ENCODE data around the gene CCR6.
"Not testable (repeated sequence)": the region's sequence is repeated elsewhere in the genome, so short reads cannot be mapped to it uniquely, and the experiment has no call there.

CCR6 gene

DNA sequence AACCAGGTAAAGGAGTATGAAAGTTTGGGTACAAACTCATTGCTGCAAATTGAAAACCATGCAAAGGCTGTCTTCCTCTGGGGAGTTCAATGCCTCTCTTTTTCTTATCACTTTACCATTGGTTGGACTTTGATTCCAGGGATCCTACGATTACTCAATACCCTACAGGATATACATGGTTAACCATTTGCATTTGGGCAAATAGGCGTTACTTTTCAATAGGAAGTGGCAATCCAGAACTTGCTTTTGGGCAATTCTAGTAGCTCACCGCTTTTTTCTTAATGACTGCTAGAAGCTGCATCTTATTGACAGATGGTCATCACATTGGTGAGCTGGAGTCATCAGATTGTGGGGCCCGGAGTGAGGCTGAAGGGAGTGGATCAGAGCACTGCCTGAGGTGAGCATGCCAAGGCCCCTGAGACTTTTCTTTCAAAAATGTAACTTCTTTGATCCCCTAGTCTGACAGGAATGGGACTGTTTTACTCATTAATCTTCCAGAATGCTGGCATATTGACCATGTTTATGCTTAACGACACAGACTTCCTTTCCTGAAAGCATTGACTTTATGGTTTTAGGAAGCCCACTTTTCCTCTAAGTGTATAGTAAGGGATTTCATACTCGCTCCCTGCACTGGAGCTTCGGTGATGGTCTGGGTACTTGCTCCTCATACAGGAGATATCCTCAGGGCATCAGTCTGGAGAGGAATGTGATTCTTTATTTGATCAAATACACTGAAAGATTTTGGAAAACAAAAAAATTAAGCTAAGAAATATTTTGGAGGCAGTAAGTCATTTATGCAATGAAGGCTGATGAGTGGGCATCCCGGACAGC lies at the start of gene CCR6:
CCR6 (plus strand) TSS at position 270 of the 831 bp plus-strand sequence. CDS start 13,039 bp downstream, outside the sequence.
- DNase-seq (ENCODE audit: low read depth): no peak

- no peak for DNase-seq (ENCODE audit: low read depth)
Observed at GRCh38 chr6:167073679-167074274, 49.1 kb upstream of the CCR6 start.

DNA sequence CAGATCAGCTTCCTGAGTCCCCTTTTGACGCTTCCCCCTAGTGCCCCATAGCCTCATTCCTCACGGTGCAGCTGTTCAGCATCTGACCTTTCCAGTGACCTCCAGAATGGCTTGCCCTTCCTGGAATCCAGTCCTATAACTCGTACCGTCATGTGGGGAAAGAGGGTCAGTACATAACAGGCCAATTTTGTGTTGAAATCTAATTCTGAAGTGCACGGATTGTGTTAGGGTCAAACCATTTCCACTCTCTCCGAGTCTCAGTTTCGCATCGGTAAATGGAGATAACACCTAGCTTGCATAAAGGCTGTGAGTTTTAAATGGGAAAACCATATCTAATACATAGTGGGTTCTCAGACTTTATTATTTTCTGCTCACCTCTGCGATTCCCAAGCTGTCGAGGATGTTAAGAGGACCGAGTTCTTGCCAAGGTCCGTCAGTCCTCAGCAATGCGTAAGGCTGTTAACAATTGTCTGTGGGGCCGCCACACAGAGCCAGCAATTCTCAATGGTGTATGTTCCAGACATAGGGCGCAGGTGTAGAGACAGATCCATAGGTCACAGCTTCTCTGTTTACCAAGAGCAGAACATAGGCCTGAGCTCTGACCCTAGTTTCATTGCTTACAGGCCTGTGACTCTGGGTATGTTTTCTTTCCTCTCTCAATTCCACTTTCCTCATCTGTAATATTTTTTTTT lies 45.5 kb upstream of the CCR6 start:
- DNase-seq (ENCODE audit: low read depth): no peak

DNA sequence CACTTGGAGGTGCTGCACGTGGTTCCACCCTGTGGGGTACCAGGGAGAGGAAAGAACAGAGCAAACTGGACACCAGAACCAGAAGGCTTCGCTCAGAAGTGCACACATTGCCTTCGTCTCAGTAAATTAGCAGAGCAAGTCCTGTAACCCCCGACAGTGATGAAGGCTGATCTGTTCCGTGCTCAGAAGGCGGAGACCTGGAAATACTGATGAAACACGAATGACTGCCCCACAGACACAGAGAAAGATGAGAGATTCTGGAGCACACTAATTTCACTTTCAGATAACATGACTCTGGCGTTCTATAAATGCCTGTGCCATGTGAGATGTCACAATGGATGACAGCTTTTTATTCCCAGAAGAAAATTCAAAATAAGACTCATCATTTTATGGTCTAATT lies 44.2 kb upstream of the CCR6 start:
- no peak for DNase-seq (ENCODE audit: low read depth)

- peak; percentile 35 for DNase-seq (ENCODE audit: low read depth)
Observed at GRCh38 chr6:167079853-167080297, 43.0 kb upstream of the CCR6 start.

DNA sequence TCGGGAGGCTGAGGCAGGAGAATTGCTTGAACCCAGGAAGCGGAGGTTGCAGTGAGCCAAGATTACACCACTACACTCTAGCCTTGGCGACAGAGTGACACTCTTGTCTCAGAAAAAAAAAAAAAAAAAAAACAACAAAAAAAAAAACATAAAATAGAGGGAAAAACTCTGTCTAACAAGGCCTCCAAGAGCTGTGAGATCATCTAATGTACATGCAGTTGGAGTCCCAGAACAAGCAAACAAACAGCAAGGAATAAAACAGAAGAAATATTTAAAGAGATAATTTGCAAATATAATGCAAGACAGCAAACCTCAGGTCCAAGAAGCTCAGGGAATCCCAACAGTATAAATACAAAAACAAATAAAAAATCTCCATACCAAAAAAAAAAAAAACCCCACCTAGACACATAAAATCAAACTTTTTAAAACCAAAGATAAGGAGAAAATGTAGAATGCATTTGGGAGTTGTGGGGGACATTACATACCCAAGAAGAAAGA lies 35.0 kb upstream of the CCR6 start:
- no peak for DNase-seq (ENCODE audit: low read depth)

GRCh38 chr6:167088741-167089140 lies 34.2 kb upstream of the CCR6 start:
- DNase-seq (ENCODE audit: low read depth): not testable (repeated sequence)

DNA sequence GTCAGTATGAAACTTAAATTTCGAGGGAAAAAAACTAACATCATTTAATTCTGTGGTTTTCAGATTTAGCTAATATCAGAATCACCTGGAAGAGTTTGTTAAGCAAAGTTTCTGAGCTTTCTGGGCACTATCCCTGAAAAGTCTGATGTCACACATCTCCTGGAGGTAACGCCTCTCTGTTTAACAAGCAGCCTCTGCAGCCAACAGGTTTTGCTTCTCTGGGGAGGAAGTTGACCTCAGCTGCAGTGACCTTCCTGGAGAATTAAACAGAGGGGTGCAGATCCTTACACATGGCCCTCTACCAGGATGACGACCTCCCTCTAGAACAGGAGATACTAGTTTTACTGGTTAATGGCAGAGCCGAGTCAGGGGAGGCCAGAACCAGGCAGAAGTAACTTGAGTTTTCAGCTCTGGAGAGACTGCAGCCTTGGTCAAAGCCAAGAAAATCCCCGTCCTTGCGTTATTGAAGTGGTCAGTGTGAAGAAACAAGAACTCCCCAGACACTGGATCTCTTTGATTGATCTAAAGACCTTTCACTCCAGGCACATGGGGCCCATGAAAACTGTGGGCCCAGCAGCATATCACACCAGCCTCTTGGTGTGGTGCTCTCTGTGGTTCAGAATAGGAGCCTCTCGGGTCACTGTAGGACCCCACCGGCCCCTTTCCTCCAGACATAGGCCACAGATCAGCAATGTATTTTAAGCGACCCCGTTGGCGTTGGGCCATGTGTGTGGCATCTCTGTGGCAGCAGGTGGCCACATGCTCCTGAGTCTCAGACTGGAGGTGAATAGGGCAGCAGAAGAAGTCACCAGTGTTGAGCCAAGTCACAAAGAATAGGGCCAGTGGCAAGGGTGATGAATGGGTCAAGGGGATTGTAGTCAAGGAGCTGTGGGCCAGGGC lies 33.4 kb upstream of the CCR6 start:
- DNase-seq (ENCODE audit: low read depth): no peak

DNA sequence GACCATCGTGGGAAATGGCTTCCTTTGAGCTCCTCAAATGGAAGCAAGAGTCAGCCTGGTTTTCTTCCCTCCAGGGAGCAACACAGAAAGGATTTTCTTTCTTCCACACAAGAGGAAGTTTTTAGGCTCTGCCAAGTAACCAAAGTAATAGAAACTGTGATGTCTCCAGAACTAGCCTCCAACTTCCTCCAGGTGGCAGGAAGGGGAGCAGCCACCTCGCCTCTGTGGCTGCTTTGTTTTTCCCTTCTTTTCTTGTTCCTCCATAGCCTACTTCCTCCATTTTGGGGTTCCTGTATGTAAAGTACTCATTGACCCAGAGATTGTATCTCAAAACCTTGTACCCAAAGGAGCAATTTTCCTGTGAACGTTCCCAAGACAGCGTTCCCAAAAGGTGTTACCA lies 32.7 kb upstream of the CCR6 start:
- DNase-seq (ENCODE audit: low read depth): no peak

GRCh38 chr6:167091026-167091804 lies 31.7 kb upstream of the CCR6 start:
- no peak for DNase-seq (ENCODE audit: low read depth)

GRCh38 chr6:167091805-167092107 lies 31.1 kb upstream of the CCR6 start:
- DNase-seq (ENCODE audit: low read depth): no peak

DNA sequence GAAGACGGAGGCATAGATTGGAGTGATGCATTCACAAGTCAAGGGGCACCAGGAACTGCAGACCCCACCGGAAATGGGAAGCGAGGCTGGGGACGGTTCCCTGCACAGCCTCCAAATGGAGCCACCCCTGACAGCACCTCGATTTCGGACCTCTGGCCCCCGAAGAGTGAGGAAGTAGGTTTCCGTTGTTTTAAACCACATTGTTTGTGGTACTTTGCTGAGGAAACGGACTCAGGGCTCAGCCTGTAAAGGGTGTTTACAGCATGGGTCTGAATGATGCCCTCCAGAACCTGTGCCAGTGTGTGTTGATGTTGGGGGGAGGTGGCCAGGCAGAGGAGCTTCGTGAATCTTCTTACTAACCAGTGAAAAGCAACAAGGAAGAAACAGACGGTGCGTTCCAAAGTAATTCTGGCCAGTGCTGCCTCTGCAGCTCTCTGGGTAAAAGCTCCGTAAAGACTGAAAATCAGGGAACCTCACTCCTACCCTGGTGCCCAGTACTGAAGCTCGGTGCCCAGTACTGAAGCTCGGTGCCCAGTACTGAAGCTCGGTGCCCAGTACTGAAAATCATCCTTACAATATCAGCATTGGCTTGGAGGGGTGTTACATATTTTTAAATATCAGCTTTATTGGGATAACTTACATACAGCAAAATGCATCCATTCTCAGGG lies 30.1 kb upstream of the CCR6 start:
- DNase-seq (ENCODE audit: low read depth): no peak

DNA sequence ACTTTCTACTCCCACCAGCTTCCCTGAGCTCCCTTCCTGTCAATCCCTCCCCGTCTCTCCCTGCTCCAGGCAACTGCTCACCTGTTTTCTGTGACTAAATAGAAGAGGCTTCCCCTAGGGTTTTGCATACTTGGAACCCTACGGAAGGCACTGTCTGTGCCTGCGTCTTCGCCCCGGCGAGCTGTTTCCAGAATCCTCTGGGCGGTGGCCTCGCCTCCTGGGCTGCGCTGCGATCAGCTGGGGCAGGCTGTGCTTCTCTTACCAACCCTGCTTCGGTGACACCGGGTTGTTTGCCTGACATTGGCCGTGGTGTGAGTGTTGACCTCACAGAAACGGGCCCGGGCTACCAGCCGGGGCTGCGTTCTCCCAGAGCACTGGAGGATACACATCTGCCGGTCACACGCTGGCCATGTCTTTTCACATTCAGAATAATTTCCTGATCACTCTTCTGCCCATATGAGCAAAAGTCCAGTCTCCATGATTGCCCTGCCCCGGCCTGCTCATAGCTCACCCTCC lies 29.4 kb upstream of the CCR6 start:
- DNase-seq (ENCODE audit: low read depth): no peak

GRCh38 chr6:167093922-167094432 lies 28.9 kb upstream of the CCR6 start:
- peak; percentile 76 for DNase-seq (ENCODE audit: low read depth)

DNA sequence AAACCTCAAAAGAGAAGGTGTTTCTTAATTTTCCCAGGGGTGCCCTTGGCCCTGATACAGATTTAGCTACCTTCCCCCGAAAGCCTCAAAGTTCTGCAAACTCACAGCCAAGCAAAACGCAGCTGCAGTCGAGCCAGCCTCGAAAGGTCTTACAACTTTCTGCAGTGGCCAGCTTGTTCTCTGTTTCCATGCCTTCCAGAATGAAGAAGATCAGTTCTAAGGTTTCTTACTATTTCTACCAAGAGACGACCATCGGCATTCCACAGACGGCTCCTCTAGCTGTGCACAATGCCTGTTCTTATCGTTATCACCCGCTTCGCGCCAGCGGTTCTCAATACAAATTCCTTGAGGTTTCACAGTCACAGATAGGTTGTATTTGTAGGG lies 28.5 kb upstream of the CCR6 start:
- no peak for DNase-seq (ENCODE audit: low read depth)

DNA sequence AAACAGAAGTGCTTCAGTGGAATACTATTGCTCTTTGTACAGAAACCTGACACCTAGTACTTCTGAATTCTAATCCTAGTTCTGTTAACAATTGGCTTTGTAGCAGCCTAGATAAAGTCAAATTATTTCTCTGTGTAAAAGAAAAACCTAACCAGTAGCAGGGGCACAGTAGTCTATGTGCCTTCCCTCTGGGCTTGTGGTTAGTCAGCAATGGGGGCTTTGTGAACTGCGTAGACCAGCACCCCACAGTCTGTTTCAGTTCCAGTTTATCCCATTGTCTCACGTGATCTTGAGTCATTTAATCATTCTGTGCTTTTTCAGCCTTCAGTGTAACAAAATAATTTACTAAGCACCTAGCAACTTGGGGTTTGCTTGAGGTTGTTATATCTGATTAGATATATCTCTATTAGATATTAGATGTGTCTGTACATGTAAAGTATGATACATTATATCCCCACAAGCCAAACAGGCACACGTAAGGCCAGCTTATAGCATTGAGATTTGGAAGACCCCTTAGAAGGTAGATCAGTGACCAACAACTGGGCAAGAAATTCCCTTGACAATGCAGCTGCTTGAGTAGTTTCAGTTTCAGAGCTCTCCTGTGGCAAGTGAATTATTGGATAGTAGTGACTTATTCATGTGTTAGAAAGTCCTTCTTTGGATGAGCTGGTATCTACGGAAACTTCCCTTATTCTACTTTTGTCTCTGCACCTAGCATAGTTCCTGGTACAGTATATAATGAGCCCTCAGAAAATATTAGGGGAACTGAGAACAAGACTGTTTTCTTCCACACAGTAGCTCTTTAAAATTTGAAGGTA lies 27.9 kb upstream of the CCR6 start:
- DNase-seq (ENCODE audit: low read depth): no peak

GRCh38 chr6:167095888-167096287 lies 27.0 kb upstream of the CCR6 start:
- no peak for DNase-seq (ENCODE audit: low read depth)

- DNase-seq (ENCODE audit: low read depth): no peak
Observed at GRCh38 chr6:167096991-167097390, 25.9 kb upstream of the CCR6 start.

DNA sequence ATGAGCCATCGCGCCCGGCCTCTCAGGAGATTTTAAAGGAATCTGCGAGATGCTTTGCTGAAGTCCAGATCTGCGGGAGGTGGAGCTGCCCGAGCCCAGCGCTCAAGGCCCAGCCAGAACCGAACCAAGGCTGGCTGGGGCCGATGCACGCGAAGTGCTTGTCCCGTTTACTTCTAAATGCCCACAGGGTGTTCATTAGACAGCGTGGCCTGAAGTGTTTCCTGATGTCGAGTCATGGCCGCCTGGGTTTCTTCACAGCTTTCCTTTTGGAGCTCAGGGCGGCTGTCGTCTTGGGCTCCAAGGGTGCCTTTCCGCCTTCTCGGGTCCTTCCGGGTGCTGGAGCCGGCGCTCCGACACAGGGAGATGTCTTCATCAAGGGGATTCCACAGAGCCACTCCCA lies 25.1 kb upstream of the CCR6 start:
- no peak for DNase-seq (ENCODE audit: low read depth)

Measured in stimulated activated CD4-positive, alpha-beta T cell treated with anti-CD3 and anti-CD28 coated beads, Interleukin-2, amount 100 ng/mL, for 4 hours (primary cell).